ENCODE results near the gene PITHD1.

PITHD1 gene

DNA sequence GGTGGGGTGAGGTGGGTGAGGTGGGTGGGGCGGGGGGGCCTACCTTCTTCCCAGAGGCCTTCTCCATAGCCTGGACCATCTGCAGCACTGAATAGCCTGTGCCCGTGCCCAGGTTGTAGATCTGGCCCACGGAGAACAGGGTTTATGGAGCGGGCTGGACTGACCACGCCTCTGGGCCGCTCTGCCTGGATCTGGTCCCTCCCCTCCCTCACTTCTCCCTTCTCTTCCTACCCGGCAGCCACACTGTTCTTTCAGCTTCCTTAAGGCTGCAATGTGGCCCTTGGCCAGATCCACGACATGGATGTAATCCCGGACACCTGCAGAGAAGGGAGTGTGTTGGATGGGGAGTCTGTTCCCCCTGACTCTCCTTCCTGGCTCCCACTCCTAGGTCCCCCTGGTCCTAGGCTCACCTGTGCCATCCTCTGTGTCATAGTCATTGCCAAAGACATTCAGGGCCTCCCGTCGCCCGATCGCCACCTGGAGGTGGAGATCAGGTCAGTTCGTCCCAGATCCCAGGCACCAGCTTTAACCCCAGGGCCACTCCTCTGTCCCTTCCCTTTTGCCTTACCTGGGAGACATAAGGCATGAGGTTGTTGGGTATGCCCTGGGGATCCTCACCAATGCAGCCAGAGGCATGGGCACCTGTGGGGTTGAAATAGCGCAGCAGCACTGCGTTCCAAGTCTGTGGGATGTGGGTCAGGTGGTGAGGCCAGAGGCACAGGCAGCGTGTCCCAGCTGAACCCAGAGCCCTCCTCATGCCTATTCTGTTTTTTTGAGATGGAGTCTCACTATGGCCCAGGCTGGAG is 18.5 kb downstream of the PITHD1 start:
- Histone ChIP-seq H3K9me3 (replicated peaks; ENCODE audit: insufficient read depth, low read length) (no peaks in the 10 kb centered on the region), H3K9me2 (replicated peaks; ENCODE audit: insufficient read depth, low read length) (no peaks in the 10 kb centered on the region), H3K4me3 (ENCODE audit: low read length) (no peak overlapping the region), H4K20me1 (ENCODE audit: insufficient read depth, low read length) (no peaks in the 10 kb centered on the region), H2AFZ (ENCODE audit: low read length) (no peak overlapping the region), H3K4me1 (ENCODE audit: low read length) (peaks cover 12% of the 10 kb centered on the region; the same call in 1 of the 2 replicates), H3K9ac (ENCODE audit: low read length) (no peak overlapping the region), H3K27me3 (replicated peaks; ENCODE audit: insufficient read depth, low read length) (no peaks in the 10 kb centered on the region), H3F3A (ENCODE audit: insufficient read depth, low read length) (no peaks in the 10 kb centered on the region; the same call in 1 of the 2 replicates), H3K79me2 (ENCODE audit: low read length) (peaks cover 19% of the 10 kb centered on the region), H3K36me3 (replicated peaks; ENCODE audit: insufficient read depth, low read length) (no peaks in the 10 kb centered on the region), H3K27ac (ENCODE audit: low read length) (no peak overlapping the region), H3K4me2 (ENCODE audit: low read depth, low read length) (no peak overlapping the region)
- DNase-seq: no peak
- TF ChIP-seq EZH2phosphoT487 (IDR thresholded peaks at IDR 0.05; ENCODE audit: low read length): no peak
- TF ChIP-seq, protein P1, sequence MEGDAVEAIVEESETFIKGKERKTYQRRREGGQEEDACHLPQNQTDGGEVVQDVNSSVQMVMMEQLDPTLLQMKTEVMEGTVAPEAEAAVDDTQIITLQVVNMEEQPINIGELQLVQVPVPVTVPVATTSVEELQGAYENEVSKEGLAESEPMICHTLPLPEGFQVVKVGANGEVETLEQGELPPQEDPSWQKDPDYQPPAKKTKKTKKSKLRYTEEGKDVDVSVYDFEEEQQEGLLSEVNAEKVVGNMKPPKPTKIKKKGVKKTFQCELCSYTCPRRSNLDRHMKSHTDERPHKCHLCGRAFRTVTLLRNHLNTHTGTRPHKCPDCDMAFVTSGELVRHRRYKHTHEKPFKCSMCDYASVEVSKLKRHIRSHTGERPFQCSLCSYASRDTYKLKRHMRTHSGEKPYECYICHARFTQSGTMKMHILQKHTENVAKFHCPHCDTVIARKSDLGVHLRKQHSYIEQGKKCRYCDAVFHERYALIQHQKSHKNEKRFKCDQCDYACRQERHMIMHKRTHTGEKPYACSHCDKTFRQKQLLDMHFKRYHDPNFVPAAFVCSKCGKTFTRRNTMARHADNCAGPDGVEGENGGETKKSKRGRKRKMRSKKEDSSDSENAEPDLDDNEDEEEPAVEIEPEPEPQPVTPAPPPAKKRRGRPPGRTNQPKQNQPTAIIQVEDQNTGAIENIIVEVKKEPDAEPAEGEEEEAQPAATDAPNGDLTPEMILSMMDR (IDR thresholded peaks at IDR 0.05; ENCODE audit: low read length): no peak
- TF ChIP-seq EZH2 (optimal IDR thresholded peaks at IDR 0.05; ENCODE audit: low read depth, low read length): no peak

DNA sequence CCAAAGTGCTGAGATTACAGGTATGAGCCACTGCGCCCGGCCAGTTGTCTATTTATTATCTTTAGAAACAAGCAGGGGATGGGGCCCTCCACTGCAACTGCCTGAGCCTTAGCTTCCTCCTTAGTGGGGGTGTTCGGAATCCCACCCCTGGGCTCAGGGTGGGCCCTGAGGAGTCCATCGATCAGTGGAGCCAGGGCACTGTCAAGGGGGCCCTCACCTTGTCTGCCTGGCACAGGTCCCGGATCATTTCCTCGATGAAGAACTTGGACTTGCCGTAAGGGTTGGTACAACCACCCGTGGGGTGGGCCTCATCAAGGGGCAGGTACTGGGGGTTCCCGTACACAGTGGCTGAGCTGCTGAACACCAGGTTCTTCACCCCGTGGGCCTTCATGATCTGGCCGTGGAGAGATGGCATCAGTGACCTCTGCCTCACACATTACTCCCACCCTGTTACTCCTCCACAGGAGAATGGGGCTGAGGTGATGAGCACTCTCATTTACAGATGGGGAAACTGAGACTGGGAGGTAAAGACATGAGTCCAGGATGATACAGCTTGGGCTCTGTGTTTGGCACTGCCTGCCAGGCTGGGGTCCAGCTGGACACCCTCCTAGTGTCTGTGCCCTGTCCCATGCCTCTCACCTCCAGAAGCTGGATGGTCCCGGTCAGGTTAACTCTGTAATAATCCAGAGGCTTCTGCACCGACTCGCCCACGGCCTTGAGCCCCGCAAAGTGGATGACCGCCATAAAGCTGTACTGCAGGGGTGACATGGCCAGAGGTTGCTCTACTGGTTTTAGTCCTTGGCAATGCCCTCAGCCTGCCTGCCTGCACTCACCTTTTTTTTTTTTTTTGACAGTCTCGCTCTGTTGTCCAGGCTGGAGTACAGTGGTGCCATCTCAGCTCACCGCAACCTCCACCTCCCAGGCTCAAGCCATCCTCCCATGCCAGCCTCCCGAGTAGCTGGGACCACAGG is 19.5 kb downstream of the PITHD1 start:
- TF ChIP-seq EZH2 (optimal IDR thresholded peaks at IDR 0.05; ENCODE audit: low read depth, low read length) (no peak), EZH2phosphoT487 (IDR thresholded peaks at IDR 0.05; ENCODE audit: low read length) (no peak)
- TF ChIP-seq, protein P1 (IDR thresholded peaks at IDR 0.05; ENCODE audit: low read length): no peak
- H3K4me3 ChIP-seq (ENCODE audit: low read length): no peak overlapping the region
- peaks cover 8% of the 10 kb centered on the region for H3K79me2 ChIP-seq (ENCODE audit: low read length)
- no peaks in the 10 kb centered on the region for H3K36me3 ChIP-seq (replicated peaks; ENCODE audit: insufficient read depth, low read length)
- no peak overlapping the region for H3K4me2 ChIP-seq (ENCODE audit: low read depth, low read length)
- H4K20me1 ChIP-seq (ENCODE audit: insufficient read depth, low read length): no peaks in the 10 kb centered on the region
- no peak overlapping the region for H3K27ac ChIP-seq (ENCODE audit: low read length)
- no peak overlapping the region for H2AFZ ChIP-seq (ENCODE audit: low read length)
- H3K9me2 ChIP-seq (replicated peaks; ENCODE audit: insufficient read depth, low read length): no peaks in the 10 kb centered on the region
- peaks cover 9% of the 10 kb centered on the region; the same call in 1 of the 2 replicates for H3F3A ChIP-seq (ENCODE audit: insufficient read depth, low read length)
- H3K4me1 ChIP-seq (ENCODE audit: low read length): peaks cover 12% of the 10 kb centered on the region; the same call in 1 of the 2 replicates
- no peak for DNase-seq
- no peak overlapping the region for H3K9ac ChIP-seq (ENCODE audit: low read length)
- H3K9me3 ChIP-seq (replicated peaks; ENCODE audit: insufficient read depth, low read length): no peaks in the 10 kb centered on the region
- no peaks in the 10 kb centered on the region for H3K27me3 ChIP-seq (replicated peaks; ENCODE audit: insufficient read depth, low read length)

DNA sequence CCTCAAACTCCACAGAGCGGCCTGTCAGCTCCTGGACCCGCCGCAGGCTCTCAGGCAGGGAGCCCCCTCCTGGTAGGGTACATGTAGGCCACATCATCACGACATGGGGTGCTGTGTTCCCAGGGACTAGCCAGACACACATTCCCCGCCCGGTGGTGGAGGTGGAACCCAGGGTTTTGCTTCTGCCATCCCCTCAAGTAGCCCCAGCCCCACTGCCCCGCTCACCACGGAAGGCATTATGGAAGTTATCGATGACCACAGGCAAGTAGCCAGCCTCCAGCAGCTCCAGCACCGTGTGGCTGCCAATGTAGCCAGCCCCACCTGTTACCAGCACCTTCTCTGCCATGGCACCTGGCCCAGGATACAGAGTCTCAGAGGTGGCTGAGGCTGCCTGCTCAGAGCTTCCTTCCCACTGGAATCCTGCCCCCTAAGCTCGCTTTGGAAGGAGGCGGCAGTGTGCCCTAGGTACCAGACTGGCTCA is 20.5 kb downstream of the PITHD1 start:
- Histone ChIP-seq H3K27me3 (replicated peaks; ENCODE audit: insufficient read depth, low read length) (no peaks in the 10 kb centered on the region), H3F3A (ENCODE audit: insufficient read depth, low read length) (peaks cover 9% of the 10 kb centered on the region; the same call in 1 of the 2 replicates), H3K9me2 (replicated peaks; ENCODE audit: insufficient read depth, low read length) (no peaks in the 10 kb centered on the region), H4K20me1 (ENCODE audit: insufficient read depth, low read length) (no peaks in the 10 kb centered on the region), H3K4me3 (ENCODE audit: low read length) (no peak overlapping the region), H3K9me3 (replicated peaks; ENCODE audit: insufficient read depth, low read length) (no peaks in the 10 kb centered on the region), H3K4me1 (ENCODE audit: low read length) (peaks cover 12% of the 10 kb centered on the region; the same call in 1 of the 2 replicates), H3K27ac (ENCODE audit: low read length) (no peak overlapping the region), H3K36me3 (replicated peaks; ENCODE audit: insufficient read depth, low read length) (no peaks in the 10 kb centered on the region), H2AFZ (ENCODE audit: low read length) (no peak overlapping the region), H3K4me2 (ENCODE audit: low read depth, low read length) (no peak overlapping the region), H3K9ac (ENCODE audit: low read length) (no peak overlapping the region), H3K79me2 (ENCODE audit: low read length) (no peaks in the 10 kb centered on the region)
- no peak for TF ChIP-seq EZH2phosphoT487 (IDR thresholded peaks at IDR 0.05; ENCODE audit: low read length)
- DNase-seq: no peak
